K562 (cell line): ENCODE measurements around the gene UBE2H.

Experiments
- EGR1 ChIP-seq: fragments of 450-650 bp; conservative IDR thresholded peaks from 2 replicates; pipeline ENCODE4 v1.6.1; 2017; ENCODE audit warnings: mild to moderate bottlenecking
- PHF8 ChIP-seq: fragments of 200-600 bp; sonication (generic); IDR thresholded peaks from 2 replicates; pipeline ENCODE4 v1.6.1; 2012; ENCODE audit warnings: mixed run types, mild to moderate bottlenecking, inconsistent platforms, low read length, moderate library complexity, borderline replicate concordance
- YY1 ChIP-seq, 3 experiments: IDR thresholded peaks; 2 replicates each; pipeline ENCODE4 v1.6.1; 2011; ENCODE audit warnings: low read length in 2 of 3, mild to moderate bottlenecking in 2 of 3, moderate library complexity in 2 of 3, borderline replicate concordance in 1 of 3, control low read depth in 1 of 3, low read depth in 1 of 3; ENCODE audit not compliant: insufficient read depth in 3 of 3, insufficient replicate concordance in 2 of 3, control insufficient read depth in 1 of 3, insufficient read length in 1 of 3; ENCODE audit errors: extremely low read depth in 1 of 3
- ZNF184 ChIP-seq: sonication (generic); formaldehyde crosslinking; IDR thresholded peaks from 2 replicates; pipeline ENCODE4 v1.5.0; 2020; ENCODE audit warnings: missing genetic modification reagents

GRCh38 chr7:129940329-129940728 is 12.4 kb downstream of the UBE2H start:
- no peak for TF ChIP-seq ZNF184 (CRISPR knock-in tag)
- TF ChIP-seq EGR1: no peak
- no peak for TF ChIP-seq PHF8
- no peak for TF ChIP-seq YY1 (IDR thresholded peaks at IDR 0.05; ENCODE audit: borderline replicate concordance in 1 of 3, control insufficient read depth in 1 of 3, extremely low read depth in 1 of 3, insufficient read depth in 3 of 3, insufficient read length in 1 of 3, insufficient replicate concordance in 2 of 3, low read depth in 1 of 3, low read length in 2 of 3)
